Measurements from ENCODE around the gene ST6GALNAC4.

Gene ST6GALNAC4

DNA sequence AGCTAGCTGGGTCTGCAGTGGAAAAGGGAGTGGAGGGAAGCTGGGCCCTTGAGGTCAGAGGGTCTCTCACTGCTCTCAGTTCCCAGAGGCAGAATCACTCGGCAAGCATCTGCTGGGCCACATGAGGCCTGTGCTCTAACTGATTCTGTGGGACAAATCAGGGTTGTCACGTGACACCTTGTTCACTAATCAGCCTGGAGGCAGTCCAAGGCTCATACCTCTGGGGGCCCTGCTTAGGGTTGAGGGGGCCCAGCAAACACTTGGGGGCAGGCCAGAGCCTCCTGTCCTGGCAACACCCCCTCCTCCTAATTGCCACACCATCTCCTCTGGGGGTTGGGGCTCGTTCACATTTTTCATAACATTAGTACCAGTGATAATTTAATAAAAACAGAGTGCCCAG is 29.9 kb upstream of the ST6GALNAC4 start:
- no peak for DNase-seq (ENCODE audit: low read depth in 2 of 2)

DNA sequence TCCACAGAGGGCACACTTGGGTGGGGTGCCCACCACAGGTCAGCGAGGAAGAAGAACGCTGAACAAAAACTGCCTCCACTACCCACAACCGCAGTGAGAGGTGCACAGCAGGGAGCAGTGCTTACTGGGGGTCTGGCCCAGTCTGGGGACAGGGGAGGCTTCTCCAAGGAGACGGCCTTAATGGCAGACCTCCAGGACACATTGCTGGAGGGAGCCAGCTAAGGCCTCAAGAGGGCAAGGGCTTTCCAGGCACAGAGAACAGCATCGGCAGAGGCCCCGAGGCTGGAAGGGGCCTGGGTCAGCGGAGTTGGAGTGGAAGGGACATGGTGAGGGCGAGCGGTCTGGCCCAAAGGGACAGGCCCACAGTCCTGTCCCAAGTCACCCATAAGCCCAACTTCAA is 29.1 kb upstream of the ST6GALNAC4 start:
- DNase-seq (ENCODE audit: low read depth in 2 of 2): no peak

DNA sequence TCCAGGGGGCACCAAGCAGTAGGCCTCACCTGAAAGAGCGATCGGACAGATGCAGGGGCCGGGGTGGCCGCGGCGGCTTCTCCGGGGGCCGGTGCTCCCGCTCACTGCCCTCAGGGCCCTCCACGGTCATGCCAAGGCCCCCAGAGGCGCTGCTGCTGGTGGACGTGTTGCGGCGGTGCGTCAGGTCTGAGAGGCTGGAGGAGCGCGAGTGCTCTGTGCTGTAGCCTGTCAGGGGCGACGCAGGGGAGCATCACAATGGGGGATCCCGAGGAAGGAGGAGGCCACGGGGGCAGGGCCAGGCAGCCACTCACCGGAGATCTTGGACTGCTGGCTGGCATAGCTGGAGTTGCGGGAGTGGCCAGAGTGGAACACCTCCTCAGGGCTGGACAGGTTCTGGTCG is 28.5 kb upstream of the ST6GALNAC4 start:
- no peak for DNase-seq (ENCODE audit: low read depth in 2 of 2)

DNA sequence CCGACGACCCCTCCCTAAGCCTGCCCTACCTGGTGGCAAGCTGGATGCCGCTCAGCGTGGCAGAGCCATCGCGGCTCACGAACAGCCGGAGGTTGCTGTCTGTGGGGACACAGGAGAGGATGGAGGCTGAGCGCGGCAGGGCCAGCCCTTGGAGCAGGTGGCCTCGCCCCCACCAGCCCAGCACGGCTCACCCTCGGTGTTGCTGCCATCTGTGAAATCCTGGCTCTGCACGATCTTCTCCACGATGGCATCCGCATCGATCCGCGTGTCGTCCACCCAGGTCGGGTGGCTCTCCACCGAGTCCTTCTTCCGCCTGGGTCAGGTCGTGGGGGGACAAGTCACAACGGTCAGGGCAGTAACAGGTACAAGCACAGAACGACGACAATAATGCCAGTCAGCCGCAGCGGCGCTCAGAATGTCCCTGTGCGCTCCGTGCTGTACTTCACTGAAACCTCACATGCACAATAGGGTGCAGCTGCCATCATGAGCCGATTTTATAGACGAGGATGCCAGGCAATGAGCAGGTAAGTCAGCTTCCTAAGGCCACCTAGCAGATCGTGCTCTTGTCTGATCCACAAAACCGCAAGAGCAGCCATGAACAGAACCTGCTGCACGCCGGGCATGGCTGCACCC is 27.9 kb upstream of the ST6GALNAC4 start:
- no peak for DNase-seq (ENCODE audit: low read depth in 2 of 2)

DNA sequence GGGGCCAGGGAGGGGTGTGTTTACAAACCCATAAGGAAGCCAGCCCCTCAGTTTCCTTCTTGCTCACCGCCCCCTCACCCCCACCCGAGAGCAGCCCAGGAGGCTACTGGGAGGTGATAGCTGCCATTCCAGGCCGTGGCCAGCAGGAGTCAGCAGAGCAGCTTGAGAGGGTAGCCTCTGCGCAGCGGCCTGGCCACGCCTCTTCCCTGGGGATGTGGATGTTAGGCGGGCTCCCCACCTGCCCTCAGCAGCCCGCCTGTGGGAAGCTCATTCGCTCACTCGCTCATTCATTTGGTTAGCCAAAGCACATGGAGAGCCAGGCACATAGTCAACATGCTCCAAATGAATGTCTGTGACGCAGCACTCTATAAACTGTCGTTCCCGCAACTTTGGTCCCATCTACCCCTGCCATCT is 26.9 kb upstream of the ST6GALNAC4 start:
- DNase-seq (ENCODE audit: low read depth in 2 of 2): peak; percentile 42 to 51

DNA sequence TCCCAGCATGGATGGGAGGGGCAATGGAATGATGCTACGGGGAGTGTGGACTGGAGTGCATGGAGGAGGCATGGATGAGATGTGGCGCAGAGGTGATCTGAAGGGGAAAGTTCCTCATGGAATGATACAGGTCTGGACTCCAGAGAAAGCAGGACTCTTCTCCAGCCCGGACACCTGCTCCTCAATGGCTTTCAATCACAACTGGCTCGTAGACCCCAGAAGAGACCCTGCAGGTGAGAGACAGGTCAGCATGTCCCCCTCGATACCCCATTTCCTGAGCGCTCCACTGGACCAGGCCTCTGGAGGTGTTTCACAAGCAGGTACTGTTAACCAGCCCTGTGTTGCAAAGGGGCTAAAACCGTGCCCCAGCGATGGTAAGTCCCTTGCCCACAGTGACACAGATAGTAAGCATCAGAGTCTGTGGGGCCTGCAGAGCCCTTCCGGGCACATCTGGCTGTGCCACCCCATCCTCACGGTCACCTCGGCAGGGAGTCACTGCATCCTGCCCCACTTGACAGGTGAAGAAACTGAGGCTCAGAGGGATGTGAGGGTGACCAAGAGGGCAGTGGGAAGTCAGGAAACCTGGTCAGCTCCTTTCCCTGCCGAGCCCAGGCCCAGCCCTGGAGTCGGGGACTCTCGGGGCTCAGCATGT is 26.3 kb upstream of the ST6GALNAC4 start:
- no peak for DNase-seq (ENCODE audit: low read depth in 2 of 2)

DNA sequence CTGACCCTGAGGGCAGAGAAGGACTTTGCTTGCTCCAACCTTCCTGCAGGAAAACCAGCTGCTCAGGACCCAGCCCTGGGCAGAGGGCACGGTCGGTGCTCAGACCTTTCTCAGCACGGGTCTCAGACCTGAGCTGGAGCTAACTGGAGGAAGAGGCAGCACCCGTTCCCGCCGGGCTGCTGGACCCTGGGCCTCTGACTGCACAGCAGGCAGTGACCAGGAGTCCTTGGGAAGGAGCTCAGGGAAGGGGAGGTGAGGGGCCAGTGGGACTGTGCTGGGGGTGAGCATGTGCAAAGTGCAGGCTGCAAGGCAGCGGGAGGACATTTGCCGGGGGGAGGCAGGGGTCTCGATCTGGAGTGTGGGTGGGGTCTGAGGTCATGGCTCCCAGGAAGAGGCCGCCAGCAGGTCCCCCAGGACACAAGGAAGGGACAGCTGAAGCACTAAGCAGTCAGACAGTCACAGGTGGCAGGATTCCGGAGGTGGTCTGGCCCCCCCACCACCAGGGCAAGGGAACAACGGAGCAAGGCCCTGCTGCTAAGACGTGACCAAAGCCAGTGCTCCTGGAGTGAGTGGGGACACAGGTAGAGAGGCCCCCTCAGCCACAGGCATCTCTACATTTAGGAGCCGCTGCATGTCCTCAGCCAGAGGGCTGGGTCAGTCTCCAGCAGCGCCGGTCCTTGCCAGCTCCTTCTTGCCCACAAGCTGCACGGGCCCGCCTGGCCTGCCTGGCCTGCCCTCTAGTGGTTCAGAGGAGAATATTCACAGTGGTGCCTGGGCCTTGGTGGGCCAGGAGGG is 25.6 kb upstream of the ST6GALNAC4 start:
- DNase-seq (ENCODE audit: low read depth in 2 of 2): no peak

DNA sequence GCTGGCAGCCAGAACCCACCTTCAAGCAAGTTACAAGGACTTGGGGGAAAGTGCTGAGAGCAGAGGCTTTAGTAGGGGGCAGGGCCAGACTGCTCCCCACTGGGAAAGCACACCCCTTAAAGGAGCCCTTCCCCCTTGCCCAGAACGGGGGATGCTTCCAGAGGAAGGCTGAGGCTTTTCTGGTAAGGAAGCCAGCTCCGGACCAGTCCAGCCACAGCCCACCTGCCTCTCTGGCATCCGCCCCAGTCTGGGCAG is 25.0 kb upstream of the ST6GALNAC4 start:
- no peak for DNase-seq (ENCODE audit: low read depth in 2 of 2)

DNA sequence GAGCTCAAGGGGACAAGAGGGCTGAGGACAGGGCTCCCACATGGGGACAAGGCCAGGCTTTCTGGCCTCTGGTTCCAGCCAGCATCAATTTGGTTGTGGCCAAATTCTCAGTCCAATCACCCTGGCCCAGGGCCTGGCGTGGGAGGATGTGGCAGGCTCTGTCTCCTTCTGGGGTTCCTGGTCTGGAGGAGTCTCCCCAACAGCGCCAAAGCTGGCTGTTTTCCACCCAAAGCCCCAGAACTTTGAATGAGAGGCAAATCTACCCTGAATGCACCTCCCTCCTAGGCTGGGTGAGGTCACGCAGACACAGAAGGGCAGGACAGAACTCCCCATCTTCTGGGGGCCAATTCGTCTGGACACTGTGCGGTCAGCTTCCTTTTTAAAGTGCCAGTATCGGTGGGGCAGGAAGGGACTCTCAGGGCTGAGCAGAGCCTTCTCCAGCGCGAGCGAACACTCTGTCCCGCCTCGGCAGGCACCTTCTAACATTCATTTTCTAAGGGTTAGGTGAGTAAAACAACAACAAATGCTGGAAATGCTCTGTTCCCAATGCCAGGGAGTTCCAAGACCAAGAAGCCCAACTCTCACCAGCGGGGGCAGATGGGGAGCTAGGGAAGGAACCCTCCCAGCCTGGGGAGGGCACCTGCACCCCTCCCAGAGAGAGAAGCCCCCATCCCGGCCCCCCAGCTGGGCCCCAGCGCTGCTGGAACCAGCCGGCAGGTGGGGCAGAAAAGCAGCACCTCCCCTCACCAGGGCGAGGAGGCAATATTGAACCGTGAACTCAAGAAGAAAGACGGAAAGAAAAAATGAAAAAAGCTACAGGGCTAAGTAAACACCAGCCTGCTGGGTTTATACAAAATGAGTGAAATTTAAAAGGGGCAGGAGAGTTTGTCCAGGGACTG is 24.5 kb upstream of the ST6GALNAC4 start:
- no peak for DNase-seq (ENCODE audit: low read depth in 2 of 2)

DNA sequence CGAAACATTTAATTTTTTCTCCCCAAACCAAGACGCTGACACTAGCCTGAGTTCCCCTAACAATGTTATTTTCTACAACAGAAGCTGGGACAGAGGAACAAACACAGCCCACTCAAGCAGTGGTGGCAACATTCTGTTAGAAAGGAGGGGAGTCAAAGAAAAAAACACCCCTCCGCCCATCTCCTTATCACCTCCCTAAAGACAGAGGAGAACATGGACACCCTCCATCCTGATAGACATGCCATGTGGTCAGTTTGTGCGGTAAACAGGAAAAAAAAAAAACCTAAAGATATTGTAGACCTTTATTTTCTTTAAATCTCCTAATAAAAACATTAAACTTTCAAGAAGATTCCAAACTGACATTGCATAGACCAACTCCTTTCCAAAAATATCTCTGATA is 23.8 kb upstream of the ST6GALNAC4 start:
- no peak for DNase-seq (ENCODE audit: low read depth in 2 of 2)

DNA sequence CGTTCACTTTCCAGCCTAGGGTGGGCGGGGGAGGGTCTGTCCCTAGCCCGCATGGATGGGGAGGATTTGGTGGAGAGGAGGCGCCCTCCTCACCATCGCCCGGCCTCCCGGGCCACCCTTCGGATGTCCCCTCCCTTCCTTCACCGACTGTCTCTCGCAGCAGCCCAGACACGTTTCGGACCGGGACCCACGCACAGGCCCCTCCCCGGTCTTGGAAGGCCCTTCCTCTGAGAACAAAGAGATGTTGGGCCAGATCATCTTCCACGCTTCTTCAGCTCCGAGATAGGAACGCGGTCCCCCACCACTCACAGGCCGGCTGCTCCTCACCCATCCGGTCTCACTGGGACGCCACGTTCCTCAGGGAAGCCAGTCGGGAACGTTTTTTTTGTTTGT is 21.5 kb upstream of the ST6GALNAC4 start:
- DNase-seq (ENCODE audit: low read depth in 2 of 2): no peak

DNA sequence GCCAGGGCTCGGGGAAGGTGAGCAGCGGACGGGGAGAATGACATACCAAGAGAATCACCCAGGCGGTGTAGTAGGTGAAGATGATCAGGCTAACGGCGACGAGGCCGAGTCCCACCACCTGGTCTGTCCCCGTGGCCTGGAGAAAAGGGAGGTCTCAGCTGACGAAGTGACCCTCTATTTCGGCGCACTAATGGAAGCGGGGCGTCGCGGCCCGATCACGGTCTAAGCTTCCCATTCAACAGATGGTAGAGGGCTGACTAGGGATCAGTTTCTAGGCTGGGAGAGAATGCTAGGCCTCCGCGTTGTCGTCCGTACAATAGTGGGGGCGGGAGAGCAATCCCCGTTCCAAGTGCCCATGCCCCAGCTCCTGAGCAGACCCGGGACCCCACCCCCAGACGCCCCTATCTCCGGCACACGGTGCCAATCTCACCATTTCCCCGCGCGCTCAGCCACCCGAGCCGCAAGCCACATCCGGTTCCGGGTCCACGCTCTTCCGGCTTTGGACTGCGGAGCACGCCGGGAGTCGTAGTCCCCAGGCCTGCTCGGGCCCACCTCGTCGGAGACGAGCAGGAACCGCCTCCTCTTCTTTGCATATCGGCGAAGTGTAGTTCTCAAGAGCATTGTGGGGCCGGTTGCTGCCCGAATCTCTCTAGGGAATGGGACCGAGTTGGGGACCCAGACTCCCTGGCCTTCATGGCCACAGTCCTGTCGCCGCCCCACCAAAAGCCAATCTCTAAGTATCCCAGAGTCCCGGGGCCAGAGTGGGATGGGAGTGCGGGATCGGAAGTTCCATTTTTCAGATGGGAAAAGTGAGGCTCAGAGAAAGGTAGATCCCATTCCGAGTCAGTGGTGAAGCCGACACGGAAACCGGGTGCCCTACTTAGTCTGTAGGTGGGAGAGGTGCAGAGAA is 20.8 kb upstream of the ST6GALNAC4 start, which contains the start of gene DPM2:
DPM2 (minus strand) TSS at position 467 of the 910 bp plus-strand sequence; CDS start at position 433, 34 bp downstream.
- peak; percentile 69 to 70 for DNase-seq (ENCODE audit: low read depth in 2 of 2)

DNA sequence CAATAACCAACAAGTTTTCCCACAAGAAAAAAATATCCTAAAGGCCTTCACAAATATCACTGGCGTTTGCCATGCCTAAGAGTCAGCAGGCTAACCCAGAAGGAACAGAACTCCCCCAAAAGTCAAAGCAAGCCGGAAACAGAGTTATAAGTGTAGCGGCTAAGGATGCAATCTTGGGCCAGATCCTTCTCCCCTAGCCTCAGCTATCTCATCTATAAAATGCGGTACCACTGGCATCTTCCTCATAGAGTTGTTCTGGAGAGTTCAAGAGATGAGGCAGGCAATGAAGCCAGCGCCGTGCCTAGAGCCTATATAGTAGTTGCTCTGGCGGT is 20.2 kb upstream of the ST6GALNAC4 start:
- DNase-seq (ENCODE audit: low read depth in 2 of 2): no peak

DNA sequence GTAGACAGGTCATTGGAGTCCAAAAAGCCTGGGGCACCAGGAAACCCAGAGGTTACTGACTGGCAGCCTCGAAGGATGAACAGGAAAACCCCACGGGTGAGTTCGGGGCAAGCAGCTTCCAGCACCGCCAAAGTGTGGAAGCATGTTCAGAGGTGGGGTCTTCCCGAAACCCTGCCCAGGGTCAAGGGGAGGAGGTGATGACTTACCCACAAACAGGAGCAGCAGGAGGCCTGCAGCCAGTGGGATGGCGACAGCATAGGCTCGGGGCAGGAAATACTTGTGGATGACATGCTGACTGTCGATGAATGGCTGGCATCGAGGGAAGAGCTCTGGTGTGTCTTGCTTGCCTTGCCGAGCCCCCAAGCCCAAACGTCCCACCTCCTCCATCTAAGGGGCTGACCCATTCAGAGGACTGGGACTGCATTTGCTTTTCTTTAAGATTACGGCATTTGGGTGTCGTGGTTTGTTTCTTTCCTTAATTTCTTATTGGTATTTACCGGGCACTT is 19.6 kb upstream of the ST6GALNAC4 start:
- no peak for DNase-seq (ENCODE audit: low read depth in 2 of 2)

DNA sequence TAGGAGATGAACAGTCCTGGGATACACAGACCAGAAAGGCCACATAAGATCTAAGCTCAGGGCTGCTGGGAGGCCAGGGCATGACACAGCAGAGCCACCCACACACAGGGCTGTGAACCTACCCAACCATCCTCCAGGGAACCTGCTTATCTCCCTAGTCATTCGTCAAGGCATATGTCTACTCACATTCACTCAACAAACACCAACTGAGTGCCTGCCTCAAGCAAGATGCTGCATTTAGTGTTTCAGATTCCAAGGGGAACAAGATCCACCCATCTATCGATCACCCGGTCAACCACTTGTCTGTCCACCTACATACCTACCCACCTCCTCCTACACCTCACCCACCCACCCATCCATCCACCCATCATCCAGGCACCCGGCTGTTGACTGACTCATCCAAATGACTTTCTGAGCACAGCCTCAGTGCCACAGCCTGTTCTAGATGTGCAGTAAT is 19.0 kb upstream of the ST6GALNAC4 start:
- no peak for DNase-seq (ENCODE audit: low read depth in 2 of 2)

DNA sequence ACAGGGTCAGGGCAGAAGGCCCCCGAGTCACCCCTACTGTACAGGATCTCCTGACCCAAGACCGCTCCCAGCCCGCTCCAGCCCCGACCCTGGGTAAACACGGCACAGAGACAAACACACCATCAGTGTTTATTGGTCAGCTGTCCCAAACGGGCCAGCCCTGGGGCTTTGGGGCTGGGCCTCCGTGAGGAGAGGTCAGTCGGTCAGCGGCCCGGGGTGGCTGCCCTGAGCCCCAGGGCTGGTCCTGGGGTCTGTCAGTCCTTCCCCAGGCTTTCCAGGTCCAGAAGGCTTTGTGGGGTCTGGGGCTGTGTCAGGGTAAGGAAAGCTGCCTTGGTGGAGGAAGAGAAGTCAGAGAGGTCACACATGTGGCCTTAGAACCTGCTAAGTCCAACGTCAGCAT is 18.1 kb upstream of the ST6GALNAC4 start:
- no peak for DNase-seq (ENCODE audit: low read depth in 2 of 2)

DNA sequence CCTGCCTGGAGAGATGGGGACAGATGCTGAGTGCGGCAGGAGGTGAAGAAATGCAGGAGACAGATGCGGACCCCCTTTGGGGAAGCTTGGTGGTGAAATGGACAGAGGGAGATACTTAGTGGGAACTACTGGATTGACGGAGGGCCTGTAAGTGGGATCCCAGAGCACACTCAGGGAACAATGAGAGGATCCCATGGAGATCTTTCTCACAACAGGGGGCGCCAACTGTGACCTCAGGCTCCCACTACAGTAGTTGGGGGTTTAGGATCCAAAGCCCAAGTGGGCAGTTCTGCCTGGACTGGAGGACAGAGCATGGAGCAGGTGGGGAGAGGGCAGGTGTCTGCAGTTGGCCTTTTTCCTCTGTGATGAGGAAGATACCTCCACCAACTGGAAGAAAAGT is 17.4 kb upstream of the ST6GALNAC4 start:
- no peak for DNase-seq (ENCODE audit: low read depth in 2 of 2)

DNA sequence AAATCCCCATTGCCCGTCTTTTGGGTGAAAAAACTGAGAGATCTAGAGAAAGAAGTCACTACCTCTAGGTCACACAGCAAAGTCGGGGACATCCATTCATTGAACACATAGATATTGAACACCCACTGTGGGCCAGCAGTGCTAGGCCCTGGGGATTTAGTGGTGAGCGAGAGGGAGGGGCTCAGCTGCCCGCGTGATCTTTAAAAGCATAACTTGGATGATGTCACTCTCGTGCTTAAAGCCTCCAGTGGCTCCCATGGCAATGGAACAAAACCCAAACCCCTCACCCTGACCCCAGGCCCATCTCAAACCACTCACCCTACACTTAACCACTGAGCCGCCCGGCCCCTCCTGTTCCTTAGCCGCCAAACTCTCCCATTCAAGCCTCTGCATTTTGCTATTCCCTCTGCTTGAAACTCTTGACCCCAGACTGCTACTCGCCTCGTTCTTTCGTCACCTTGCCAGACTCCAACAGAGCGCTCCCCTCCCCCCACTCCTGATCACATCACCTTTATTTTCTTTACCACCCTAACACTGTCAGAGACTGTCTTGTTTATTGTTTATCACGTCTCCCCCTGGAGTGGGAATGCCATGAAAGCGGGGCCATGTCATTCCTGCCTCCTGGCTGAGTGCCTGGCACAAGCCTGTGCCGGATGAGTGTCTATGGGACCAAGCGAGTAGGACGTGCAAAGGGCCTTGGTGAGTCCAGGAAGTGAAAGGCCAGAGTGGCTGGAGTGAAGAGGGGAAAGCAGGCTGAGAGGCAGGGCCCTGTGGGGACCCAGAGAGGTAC is 14.4 kb upstream of the ST6GALNAC4 start:
- no peak for DNase-seq (ENCODE audit: low read depth in 2 of 2)

DNA sequence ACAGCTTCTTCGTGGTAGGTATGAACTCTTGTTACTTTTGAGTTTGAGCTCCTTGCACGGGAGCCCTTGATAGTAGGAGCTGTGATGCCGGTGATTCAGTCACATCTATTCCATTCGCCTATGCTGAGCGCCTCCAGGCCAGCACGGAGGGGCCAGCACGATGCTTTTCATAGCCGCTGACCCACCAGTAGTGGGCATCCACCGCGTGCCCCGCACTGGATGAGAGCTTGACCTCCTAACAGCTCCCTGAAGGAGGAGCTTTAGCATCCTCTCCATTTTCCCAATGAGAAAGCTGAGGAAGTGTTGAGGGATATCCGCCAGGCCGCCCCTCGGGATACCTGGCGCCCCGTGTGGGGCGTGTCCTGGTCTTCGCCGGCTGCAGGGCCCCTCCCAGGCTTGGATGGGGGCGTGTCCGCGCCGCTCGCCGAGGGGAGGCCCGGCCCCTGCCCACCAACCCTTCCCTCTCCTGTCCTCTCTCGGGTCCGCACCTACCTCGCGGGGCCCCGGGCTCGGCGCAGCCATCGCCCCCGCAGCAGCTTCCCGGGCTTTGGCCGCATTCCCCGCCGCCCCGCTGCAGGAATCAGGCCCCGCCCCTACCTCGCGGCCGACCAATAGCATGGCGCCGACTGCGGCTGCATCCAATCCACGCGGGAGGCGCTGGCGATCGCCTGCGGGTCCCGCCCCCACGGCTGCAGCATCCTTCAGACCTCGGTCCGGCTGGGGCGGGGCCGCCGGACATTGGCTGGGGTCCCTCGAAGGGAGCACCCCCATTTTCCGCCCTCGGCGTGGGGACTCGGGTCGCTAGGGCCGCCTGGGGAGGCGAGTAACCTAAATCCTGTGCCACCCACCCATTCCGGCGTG is 13.6 kb upstream of the ST6GALNAC4 start, which contains the start of gene PIP5KL1:
PIP5KL1 (minus strand) TSS at position 547 of the 861 bp plus-strand sequence; CDS start at position 522, 25 bp downstream.
- DNase-seq (ENCODE audit: low read depth in 2 of 2): peak in 1 of 2 donors; percentile 44
